Esophagus squamous epithelium (tissue), 4 donors: Measurements from ENCODE around the gene CUBN.

Source experiments
- POLR2A ChIP-seq, 4 donors: fragments of 450-650 bp; IDR thresholded peaks; one replicate each; pipeline ENCODE4 v1.6.1; 2017; ENCODE audit warnings: antibody characterized with exemption in 4 of 4, mild to moderate bottlenecking in 4 of 4, moderate library complexity in 3 of 4
- TF ChIP-seq, protein P1 (sequence below), 6 experiments: fragments of 450-650 bp in 4 of 6; fragments of 200-600 bp in 2 of 6; sonication (generic) in 2 of 6; IDR thresholded peaks; one replicate each; pipeline ENCODE4 v1.5.1; 2016 to 2019; ENCODE audit warnings: antibody characterized with exemption in 6 of 6, mild to moderate bottlenecking in 4 of 6, moderate library complexity in 4 of 6

- TF ChIP-seq, protein P1, sequence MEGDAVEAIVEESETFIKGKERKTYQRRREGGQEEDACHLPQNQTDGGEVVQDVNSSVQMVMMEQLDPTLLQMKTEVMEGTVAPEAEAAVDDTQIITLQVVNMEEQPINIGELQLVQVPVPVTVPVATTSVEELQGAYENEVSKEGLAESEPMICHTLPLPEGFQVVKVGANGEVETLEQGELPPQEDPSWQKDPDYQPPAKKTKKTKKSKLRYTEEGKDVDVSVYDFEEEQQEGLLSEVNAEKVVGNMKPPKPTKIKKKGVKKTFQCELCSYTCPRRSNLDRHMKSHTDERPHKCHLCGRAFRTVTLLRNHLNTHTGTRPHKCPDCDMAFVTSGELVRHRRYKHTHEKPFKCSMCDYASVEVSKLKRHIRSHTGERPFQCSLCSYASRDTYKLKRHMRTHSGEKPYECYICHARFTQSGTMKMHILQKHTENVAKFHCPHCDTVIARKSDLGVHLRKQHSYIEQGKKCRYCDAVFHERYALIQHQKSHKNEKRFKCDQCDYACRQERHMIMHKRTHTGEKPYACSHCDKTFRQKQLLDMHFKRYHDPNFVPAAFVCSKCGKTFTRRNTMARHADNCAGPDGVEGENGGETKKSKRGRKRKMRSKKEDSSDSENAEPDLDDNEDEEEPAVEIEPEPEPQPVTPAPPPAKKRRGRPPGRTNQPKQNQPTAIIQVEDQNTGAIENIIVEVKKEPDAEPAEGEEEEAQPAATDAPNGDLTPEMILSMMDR (IDR thresholded peaks at IDR 0.05), result no peak
- no peak for TF ChIP-seq POLR2A (IDR thresholded peaks at IDR 0.05)
These were observed 119.1 kb downstream of the CUBN start for GRCh38 chr10:17010363-17011145.
